Mucosa of descending colon (tissue), 3 donors: ENCODE measurements around the gene SLC9A7. TPM values are rescaled to one million over a fixed set of nuclear protein-coding genes. Genes with fewer than 3 reads are reported as not detected.

ENCODE experiments used
- ATAC-seq: fragments of 200-7000 bp; cut with Tn5 transposase; one replicate; pipeline ENCODE4 v1.9.1; 2020; ENCODE audit warnings: mild to moderate bottlenecking, moderate library complexity
- DNase-seq, 3 donors: peaks; one replicate each; pipeline ENCODE4 v3.0.0-alpha.2; 2020
- H3K36me3 ChIP-seq: fragments of 200-600 bp; one replicate; pipeline ENCODE4 v1.8.0; 2021; ENCODE audit warnings: low read depth, mild to moderate bottlenecking
- H3K4me1 ChIP-seq: fragments of 200-600 bp; one replicate; pipeline ENCODE4 v1.8.0; 2021; ENCODE audit warnings: low read depth, mild to moderate bottlenecking
- H3K4me3 ChIP-seq: fragments of 200-600 bp; one replicate; pipeline ENCODE4 v1.8.0; 2021; ENCODE audit warnings: mild to moderate bottlenecking
- H3K9me3 ChIP-seq: fragments of 200-600 bp; one replicate; pipeline ENCODE4 v1.8.0; 2021; ENCODE audit warnings: mild to moderate bottlenecking
- CTCF ChIP-seq: fragments of 200-600 bp; IDR thresholded peaks from one replicate; pipeline ENCODE4 v1.8.0; 2022; ENCODE audit warnings: antibody characterized with exemption, mild to moderate bottlenecking
- intact Hi-C, 2 donors: fragments of 100-400 bp; cut with DNase I in 1 of 2; cut with micrococcal nuclease in 1 of 2; formaldehyde crosslinking; loops; one replicate each; pipeline versions ENCODE4 v1.11.0 to v1.11.1; 2022; cut with DNase I, micrococcal nuclease
- total RNA-seq, 3 donors: library from RNA; stranded (reverse); fragmentation: NEBNext Ultra II Directional in 2 of 3; extraction: Animal tissue kit (Norgen Biotek cat#: 25700) in 2 of 3; gene quantifications; one replicate each; pipeline versions ENCODE4 v1.2.1 to v1.2.4, GENCODE V29; 2021 to 2023
- donor health status: DM: no; HTN: no; CAD: no; lungs with moderate emphysema.
- donor health status: DM: no; HTN: no; CAD: no.
- donor health status: DM: no; HTN: yes; CAD: no.

Gene SLC9A7
- total RNA-seq, 3 donors from 2014 or later: 0.46 to 2.7 (median 1.3) TPM

DNA sequence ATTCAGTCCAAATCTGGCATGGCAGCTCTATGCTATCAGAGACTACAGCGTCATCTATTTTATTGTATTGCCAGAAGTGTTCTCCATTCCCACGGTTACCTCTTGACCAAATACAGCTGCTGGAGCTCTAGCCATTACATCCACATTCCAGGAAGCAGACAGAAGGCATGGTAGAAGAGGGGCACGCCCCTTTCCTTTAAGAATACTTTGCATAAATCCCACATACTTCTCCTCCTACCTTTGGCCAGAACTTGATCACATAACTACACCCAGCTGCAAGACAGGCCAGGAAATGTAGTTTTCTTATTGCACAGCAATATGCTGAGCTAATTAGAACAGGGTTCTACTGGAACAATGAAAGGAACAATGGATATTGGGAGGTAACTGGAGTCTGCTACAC is 14.9 kb downstream of the SLC9A7 start:
- no peak for TF ChIP-seq CTCF

GRCh38 chrX:46743046-46743445 is 15.9 kb downstream of the SLC9A7 start:
- no peaks in the 10 kb centered on the region for H3K4me1 ChIP-seq
- intact Hi-C loops: no loop called here
- no peak for TF ChIP-seq CTCF
- no peaks in the 10 kb centered on the region for H3K9me3 ChIP-seq
- no peak for DNase-seq
- H3K4me3 ChIP-seq: no peak overlapping the region
- ATAC-seq: no peak
- no peaks in the 10 kb centered on the region for H3K36me3 ChIP-seq

More for the DNA sequence above, 14.9 kb downstream of the SLC9A7 start:
- Histone ChIP-seq H3K4me1 (no peaks in the 10 kb centered on the region), H3K36me3 (no peaks in the 10 kb centered on the region), H3K4me3 (no peak overlapping the region), H3K9me3 (no peaks in the 10 kb centered on the region)
- ATAC-seq (no peak), DNase-seq (no peak)
- intact Hi-C loops: no loop called here

- no peaks in the 10 kb centered on the region for H3K36me3 ChIP-seq
- H3K4me3 ChIP-seq: no peak overlapping the region
- no peaks in the 10 kb centered on the region for H3K4me1 ChIP-seq
- H3K9me3 ChIP-seq: no peaks in the 10 kb centered on the region
- DNase-seq (no peak), ATAC-seq (no peak)
- no peak for TF ChIP-seq CTCF
- intact Hi-C loops: no loop called here
Measured at GRCh38 chrX:46739736-46740135, 19.2 kb downstream of the SLC9A7 start.

- DNase-seq (no peak), ATAC-seq (no peak)
- H3K9me3 ChIP-seq: no peaks in the 10 kb centered on the region
- TF ChIP-seq CTCF: no peak
- no peaks in the 10 kb centered on the region for H3K4me1 ChIP-seq
- H3K36me3 ChIP-seq: no peaks in the 10 kb centered on the region
- intact Hi-C loops: no loop called here
- H3K4me3 ChIP-seq: no peak overlapping the region
Measured at GRCh38 chrX:46737462-46737861, 21.5 kb downstream of the SLC9A7 start.

DNA sequence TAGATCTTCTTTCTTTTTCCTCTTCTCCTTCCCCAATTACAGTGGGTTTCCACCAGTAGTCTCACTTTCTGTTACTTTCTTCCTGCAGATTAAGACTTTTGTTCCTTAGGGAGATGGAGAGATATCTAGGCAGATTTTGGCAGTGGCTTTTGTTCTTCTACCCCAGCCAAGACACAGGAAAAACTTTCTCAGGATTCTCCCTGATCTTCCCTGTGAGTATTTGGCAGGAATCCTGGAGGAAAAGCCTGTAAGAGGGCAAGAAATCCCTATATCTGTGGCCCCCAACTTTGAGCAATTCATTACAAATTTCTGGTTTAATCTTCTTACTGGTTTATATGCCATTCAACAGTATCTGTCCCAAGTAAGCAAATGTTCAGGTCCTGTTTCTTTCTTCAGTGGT is 21.9 kb downstream of the SLC9A7 start:
- intact Hi-C loops: no loop called here
- Histone ChIP-seq H3K4me1 (no peaks in the 10 kb centered on the region), H3K9me3 (no peaks in the 10 kb centered on the region), H3K36me3 (no peaks in the 10 kb centered on the region), H3K4me3 (no peak overlapping the region)
- ATAC-seq (no peak), DNase-seq (no peak)
- TF ChIP-seq CTCF: no peak

DNA sequence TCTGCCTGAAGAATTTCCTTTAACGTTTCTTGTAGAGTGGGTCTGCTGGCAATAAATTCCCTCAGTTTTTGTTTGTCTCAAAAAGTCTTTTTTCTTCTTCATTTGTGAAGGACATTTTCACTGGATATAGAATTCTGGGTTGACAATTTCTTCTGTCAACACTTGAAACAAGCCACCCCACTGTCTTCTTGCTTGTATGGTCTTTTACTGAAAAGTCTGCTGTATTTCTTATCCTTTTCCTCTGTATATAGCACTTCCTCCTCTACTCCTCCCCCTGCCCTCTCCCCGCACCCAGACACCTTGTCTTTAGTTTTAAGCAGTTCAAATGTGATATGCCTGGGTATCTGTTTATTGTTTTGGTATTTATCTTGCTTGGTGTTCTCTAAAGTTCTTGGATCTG is 23.3 kb downstream of the SLC9A7 start:
- no peak for TF ChIP-seq CTCF
- H3K36me3 ChIP-seq: no peaks in the 10 kb centered on the region
- no peak for DNase-seq
- no peaks in the 10 kb centered on the region for H3K4me1 ChIP-seq
- ATAC-seq: no peak
- no peak overlapping the region for H3K4me3 ChIP-seq
- no peaks in the 10 kb centered on the region for H3K9me3 ChIP-seq
- intact Hi-C loops: no loop called here
